Neural cell (in vitro differentiated cells): ENCODE data around the gene C3orf33. TPM values are rescaled to one million over a fixed set of nuclear protein-coding genes. Genes with fewer than 3 reads are reported as not detected.

ENCODE experiments used
- H2AFZ ChIP-seq: fragments of 200-600, 300-800 bp; sonication (generic), shearing (Covaris generic); 2 replicates; pipeline ENCODE4 v1.6.0; 2014; ENCODE audit warnings: low read depth, mild to moderate bottlenecking, antibody characterized with exemption, low read length, moderate library complexity
- H3F3A ChIP-seq: fragments of 200-600 bp; shearing (Covaris generic); 2 replicates; pipeline ENCODE4 v1.6.1; 2016; ENCODE audit warnings: mild to moderate bottlenecking, moderate library complexity, mixed read lengths, antibody characterized with exemption, low read length; ENCODE audit not compliant: insufficient read depth, poor library complexity, severe bottlenecking
- H3K27ac ChIP-seq: fragments of 200-600, 300-800 bp; sonication (generic), shearing (Covaris generic); 2 replicates; pipeline ENCODE4 v1.5.1; 2014; ENCODE audit warnings: mild to moderate bottlenecking, low read length, moderate library complexity
- H3K27me3 ChIP-seq: fragments of 300-800, 200-600 bp; sonication (generic), shearing (Covaris generic); 2 replicates; pipeline ENCODE4 v1.6.0; 2014; ENCODE audit warnings: mild to moderate bottlenecking, low read depth, low read length, moderate library complexity; ENCODE audit not compliant: insufficient read depth
- H3K36me3 ChIP-seq: fragments of 300-800, 200-600 bp; sonication (generic), shearing (Covaris generic); 2 replicates; pipeline ENCODE4 v1.5.1; 2014; ENCODE audit warnings: mild to moderate bottlenecking, antibody characterized with exemption, low read length, moderate library complexity; ENCODE audit not compliant: insufficient read depth
- H3K4me2 ChIP-seq: fragments of 300-800, 200-600 bp; sonication (generic), shearing (Covaris generic); 2 replicates; pipeline ENCODE4 v1.6.0; 2014; ENCODE audit warnings: mild to moderate bottlenecking, low read length
- H3K4me3 ChIP-seq: fragments of 300-800, 200-600 bp; sonication (generic), shearing (Covaris generic); 2 replicates; pipeline ENCODE4 v1.5.1; 2014; ENCODE audit warnings: mild to moderate bottlenecking, low read length, moderate library complexity
- H3K79me2 ChIP-seq: fragments of 200-600 bp; shearing (Covaris generic); replicated peaks from 2 replicates; pipeline ENCODE4 v1.6.0; 2014; ENCODE audit warnings: mild to moderate bottlenecking, low read length, moderate library complexity; ENCODE audit not compliant: insufficient read depth
- H3K9ac ChIP-seq: fragments of 300-800, 200-600 bp; sonication (generic), shearing (Covaris generic); 2 replicates; pipeline ENCODE4 v1.6.1; 2016; ENCODE audit warnings: mild to moderate bottlenecking, low read length, mixed read lengths
- H3K9me2 ChIP-seq: fragments of 200-600 bp; shearing (Covaris generic); 2 replicates; pipeline ENCODE4 v1.6.1; 2016; ENCODE audit warnings: mild to moderate bottlenecking, low read length, mixed read lengths; ENCODE audit not compliant: insufficient read depth
- H3K9me3 ChIP-seq: fragments of 200-600, 300-800 bp; sonication (generic), shearing (Covaris generic); 2 replicates; pipeline ENCODE4 v1.6.1; 2016; ENCODE audit warnings: mild to moderate bottlenecking, mixed run types, low read length, moderate library complexity, mixed read lengths
- H4K20me1 ChIP-seq: fragments of 200-600 bp; shearing (Covaris generic); 2 replicates; pipeline ENCODE4 v1.6.1; 2016; ENCODE audit warnings: mild to moderate bottlenecking, mixed run types; ENCODE audit not compliant: insufficient read depth
- EP300 ChIP-seq: fragments of 450-650 bp; conservative IDR thresholded peaks from 2 replicates; pipeline ENCODE4 v1.6.1; 2014; ENCODE audit warnings: antibody characterized with exemption, mild to moderate bottlenecking, moderate library complexity; ENCODE audit not compliant: poor library complexity, severe bottlenecking
- MXI1 ChIP-seq: fragments of 450-650 bp; conservative IDR thresholded peaks from 2 replicates; pipeline ENCODE4 v1.6.1; 2014; ENCODE audit warnings: antibody characterized with exemption, mild to moderate bottlenecking; ENCODE audit not compliant: poor library complexity, severe bottlenecking
- POLR2AphosphoS5 ChIP-seq: IDR thresholded peaks from 2 replicates; pipeline ENCODE4 v1.6.1; 2012
- RAD21 ChIP-seq: fragments of 450-650 bp; conservative IDR thresholded peaks from 2 replicates; pipeline ENCODE4 v1.6.1; 2014; ENCODE audit warnings: antibody characterized with exemption, mild to moderate bottlenecking, moderate library complexity
- SMC3 ChIP-seq: fragments of 450-650 bp; conservative IDR thresholded peaks from 2 replicates; pipeline ENCODE4 v1.6.1; 2014; ENCODE audit warnings: antibody characterized with exemption, mild to moderate bottlenecking, moderate library complexity; ENCODE audit not compliant: poor library complexity
- TAF1 ChIP-seq: IDR thresholded peaks from 2 replicates; pipeline ENCODE4 v1.6.1; 2012; ENCODE audit warnings: low read depth
- polyA plus RNA-seq: library from polyadenylated mRNA; depleted of rRNA; stranded (reverse); fragments of >200 nt; gene quantifications from 2 replicates; pipeline ENCODE4 v1.2.3, GENCODE V29; 2014
- TF ChIP-seq, protein P1 (sequence below): IDR thresholded peaks from 2 replicates; pipeline ENCODE4 v1.6.1; 2012; ENCODE audit warnings: borderline replicate concordance
- TF ChIP-seq, protein P2 (sequence below): fragments of 450-650 bp; IDR thresholded peaks from 2 replicates; pipeline ENCODE4 v1.5.1; 2014; ENCODE audit warnings: antibody characterized with exemption, mild to moderate bottlenecking, moderate library complexity; ENCODE audit not compliant: poor library complexity, severe bottlenecking

The C3orf33 gene
- polyA plus RNA-seq, 1 donor from 2014 or later: 9.8 TPM

DNA sequence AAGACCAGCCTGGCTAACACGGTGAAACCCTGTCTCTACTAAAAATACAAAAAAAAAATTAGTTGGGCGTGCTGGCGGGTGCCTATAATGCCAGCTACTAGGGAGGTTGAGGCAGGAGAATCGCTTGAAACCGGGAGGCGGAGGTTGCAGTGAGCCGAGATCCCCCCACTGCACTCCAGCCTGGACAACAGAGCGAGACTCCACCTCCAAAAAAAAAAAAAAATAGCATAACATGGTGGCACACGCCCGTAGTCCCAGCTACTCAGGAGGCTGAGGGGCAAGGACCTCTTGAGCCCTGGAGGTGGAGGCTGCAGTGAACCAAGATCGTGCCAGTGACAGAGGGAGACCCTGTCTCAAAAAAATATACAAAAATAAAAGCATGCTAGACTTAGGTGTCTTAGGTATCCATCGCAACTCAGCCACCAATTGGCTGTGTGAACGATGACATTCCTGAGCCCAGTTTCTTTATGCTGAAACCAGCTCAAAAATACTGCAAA, 67.5 kb downstream of the C3orf33 start:
- H3K27me3 ChIP-seq: no peaks in the 10 kb centered on the region
- no peak overlapping the region for H3K4me2 ChIP-seq
- H3K36me3 ChIP-seq: no peaks in the 10 kb centered on the region
- H3K9me3 ChIP-seq: no peaks in the 10 kb centered on the region
- no peaks in the 10 kb centered on the region for H4K20me1 ChIP-seq
- H3K79me2 ChIP-seq: peaks cover 70% of the 10 kb centered on the region
- no peak overlapping the region for H3K9ac ChIP-seq
- no peak for TF ChIP-seq RAD21
- TF ChIP-seq POLR2AphosphoS5: no peak
- H3F3A ChIP-seq: no peaks in the 10 kb centered on the region
- H3K9me2 ChIP-seq: no peaks in the 10 kb centered on the region
- H2AFZ ChIP-seq: no peak overlapping the region
- H3K27ac ChIP-seq: no peak overlapping the region
- H3K4me3 ChIP-seq: no peak overlapping the region

DNA sequence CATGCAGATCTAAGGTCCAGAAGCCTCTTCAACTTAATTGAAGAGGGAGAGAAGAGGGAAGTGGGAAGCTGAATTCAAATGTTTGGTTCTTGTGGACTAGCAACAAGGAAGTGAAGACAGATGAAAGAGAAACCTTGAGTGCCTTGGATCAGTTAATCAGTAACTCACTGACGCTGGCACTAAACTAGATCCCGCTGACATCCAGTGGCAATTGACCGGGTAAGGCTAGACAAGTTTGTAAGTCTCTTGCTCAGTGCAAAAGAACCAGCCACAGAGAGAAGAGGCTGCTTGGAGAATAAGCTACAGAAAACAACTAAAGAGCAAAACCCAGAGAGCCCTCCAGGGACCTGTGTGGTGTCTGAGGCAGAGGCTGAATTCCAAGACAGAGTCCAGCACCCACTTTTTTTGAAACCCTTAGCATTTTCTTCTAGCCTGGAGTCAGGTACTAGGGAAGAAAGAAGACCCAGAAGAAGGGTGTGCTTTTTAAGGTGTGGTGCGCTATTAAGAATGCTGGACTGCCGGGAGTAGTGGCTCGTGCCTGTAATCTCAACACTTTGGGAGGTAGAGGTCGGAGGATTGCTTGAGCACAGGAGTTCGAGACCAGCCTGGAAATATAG, 68.1 kb downstream of the C3orf33 start:
- no peaks in the 10 kb centered on the region for H4K20me1 ChIP-seq
- no peaks in the 10 kb centered on the region for H3K9me3 ChIP-seq
- H2AFZ ChIP-seq: no peak overlapping the region
- no peak overlapping the region for H3K4me3 ChIP-seq
- no peaks in the 10 kb centered on the region for H3K27me3 ChIP-seq
- H3K79me2 ChIP-seq: peaks cover 70% of the 10 kb centered on the region
- TF ChIP-seq EP300: no peak
- TF ChIP-seq POLR2AphosphoS5: no peak
- no peak overlapping the region for H3K4me2 ChIP-seq
- no peaks in the 10 kb centered on the region for H3K9me2 ChIP-seq
- no peaks in the 10 kb centered on the region for H3F3A ChIP-seq
- no peak overlapping the region for H3K27ac ChIP-seq
- no peak overlapping the region for H3K9ac ChIP-seq
- H3K36me3 ChIP-seq: no peaks in the 10 kb centered on the region

DNA sequence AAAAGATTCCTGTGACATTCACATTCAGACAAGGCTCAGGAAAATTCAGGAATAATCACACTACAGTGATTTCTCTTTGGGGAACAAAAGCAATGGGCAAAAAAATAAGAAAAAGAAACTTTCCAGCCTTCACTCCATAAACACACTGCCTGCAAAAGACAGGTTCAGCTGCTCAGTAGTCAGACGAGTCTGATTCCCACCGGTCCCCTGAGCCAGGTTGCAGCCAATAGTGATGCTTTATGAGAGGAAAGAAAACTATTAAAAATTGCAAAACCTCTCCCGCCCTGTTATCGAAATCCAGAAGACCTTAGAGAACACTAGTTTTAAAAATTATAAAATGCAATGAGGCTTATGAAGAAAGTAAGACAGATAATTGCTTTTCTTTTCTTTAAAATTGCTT, 69.7 kb downstream of the C3orf33 start:
- no peaks in the 10 kb centered on the region for H3K9me3 ChIP-seq
- H3K27me3 ChIP-seq: no peaks in the 10 kb centered on the region
- H3K36me3 ChIP-seq: no peaks in the 10 kb centered on the region
- no peak overlapping the region for H3K27ac ChIP-seq
- H4K20me1 ChIP-seq: no peaks in the 10 kb centered on the region
- H3K9ac ChIP-seq: no peak overlapping the region
- H3F3A ChIP-seq: no peaks in the 10 kb centered on the region
- H3K9me2 ChIP-seq: no peaks in the 10 kb centered on the region
- no peak overlapping the region for H2AFZ ChIP-seq
- no peak overlapping the region for H3K4me2 ChIP-seq
- TF ChIP-seq TAF1 (no peak), RAD21 (no peak), SMC3 (no peak), EP300 (no peak), MXI1 (no peak), POLR2AphosphoS5 (no peak)
- TF ChIP-seq, protein P1, sequence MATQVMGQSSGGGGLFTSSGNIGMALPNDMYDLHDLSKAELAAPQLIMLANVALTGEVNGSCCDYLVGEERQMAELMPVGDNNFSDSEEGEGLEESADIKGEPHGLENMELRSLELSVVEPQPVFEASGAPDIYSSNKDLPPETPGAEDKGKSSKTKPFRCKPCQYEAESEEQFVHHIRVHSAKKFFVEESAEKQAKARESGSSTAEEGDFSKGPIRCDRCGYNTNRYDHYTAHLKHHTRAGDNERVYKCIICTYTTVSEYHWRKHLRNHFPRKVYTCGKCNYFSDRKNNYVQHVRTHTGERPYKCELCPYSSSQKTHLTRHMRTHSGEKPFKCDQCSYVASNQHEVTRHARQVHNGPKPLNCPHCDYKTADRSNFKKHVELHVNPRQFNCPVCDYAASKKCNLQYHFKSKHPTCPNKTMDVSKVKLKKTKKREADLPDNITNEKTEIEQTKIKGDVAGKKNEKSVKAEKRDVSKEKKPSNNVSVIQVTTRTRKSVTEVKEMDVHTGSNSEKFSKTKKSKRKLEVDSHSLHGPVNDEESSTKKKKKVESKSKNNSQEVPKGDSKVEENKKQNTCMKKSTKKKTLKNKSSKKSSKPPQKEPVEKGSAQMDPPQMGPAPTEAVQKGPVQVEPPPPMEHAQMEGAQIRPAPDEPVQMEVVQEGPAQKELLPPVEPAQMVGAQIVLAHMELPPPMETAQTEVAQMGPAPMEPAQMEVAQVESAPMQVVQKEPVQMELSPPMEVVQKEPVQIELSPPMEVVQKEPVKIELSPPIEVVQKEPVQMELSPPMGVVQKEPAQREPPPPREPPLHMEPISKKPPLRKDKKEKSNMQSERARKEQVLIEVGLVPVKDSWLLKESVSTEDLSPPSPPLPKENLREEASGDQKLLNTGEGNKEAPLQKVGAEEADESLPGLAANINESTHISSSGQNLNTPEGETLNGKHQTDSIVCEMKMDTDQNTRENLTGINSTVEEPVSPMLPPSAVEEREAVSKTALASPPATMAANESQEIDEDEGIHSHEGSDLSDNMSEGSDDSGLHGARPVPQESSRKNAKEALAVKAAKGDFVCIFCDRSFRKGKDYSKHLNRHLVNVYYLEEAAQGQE: no peak
- TF ChIP-seq, protein P2, sequence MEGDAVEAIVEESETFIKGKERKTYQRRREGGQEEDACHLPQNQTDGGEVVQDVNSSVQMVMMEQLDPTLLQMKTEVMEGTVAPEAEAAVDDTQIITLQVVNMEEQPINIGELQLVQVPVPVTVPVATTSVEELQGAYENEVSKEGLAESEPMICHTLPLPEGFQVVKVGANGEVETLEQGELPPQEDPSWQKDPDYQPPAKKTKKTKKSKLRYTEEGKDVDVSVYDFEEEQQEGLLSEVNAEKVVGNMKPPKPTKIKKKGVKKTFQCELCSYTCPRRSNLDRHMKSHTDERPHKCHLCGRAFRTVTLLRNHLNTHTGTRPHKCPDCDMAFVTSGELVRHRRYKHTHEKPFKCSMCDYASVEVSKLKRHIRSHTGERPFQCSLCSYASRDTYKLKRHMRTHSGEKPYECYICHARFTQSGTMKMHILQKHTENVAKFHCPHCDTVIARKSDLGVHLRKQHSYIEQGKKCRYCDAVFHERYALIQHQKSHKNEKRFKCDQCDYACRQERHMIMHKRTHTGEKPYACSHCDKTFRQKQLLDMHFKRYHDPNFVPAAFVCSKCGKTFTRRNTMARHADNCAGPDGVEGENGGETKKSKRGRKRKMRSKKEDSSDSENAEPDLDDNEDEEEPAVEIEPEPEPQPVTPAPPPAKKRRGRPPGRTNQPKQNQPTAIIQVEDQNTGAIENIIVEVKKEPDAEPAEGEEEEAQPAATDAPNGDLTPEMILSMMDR: no peak
- H3K79me2 ChIP-seq: peaks cover 69% of the 10 kb centered on the region
- H3K4me3 ChIP-seq: no peak overlapping the region
